Eye (tissue), 1 donor: ENCODE results near the gene PBRM1.
A peak's percentile ranks its signal among the peaks of the same experiment; 100 is the strongest.

Source experiments
- DNase-seq: peaks from one replicate; pipeline ENCODE4 v3.0.0-alpha.2; 2015

PBRM1 gene

GRCh38 chr3:52568069-52568468 lies 117.6 kb downstream of the PBRM1 start:
- DNase-seq = no peak

- DNase-seq = no peak
Observed at GRCh38 chr3:52563984-52564383, 121.7 kb downstream of the PBRM1 start.

GRCh38 chr3:52561028-52561747 lies 124.5 kb downstream of the PBRM1 start:
- DNase-seq = peak; percentile 83

GRCh38 chr3:52558436-52558835 lies 127.3 kb downstream of the PBRM1 start:
- no peak for DNase-seq

GRCh38 chr3:52557011-52557960 lies 128.4 kb downstream of the PBRM1 start:
- no peak for DNase-seq

GRCh38 chr3:52555056-52555455 lies 130.7 kb downstream of the PBRM1 start:
- DNase-seq = no peak

GRCh38 chr3:52554026-52554755 lies 131.5 kb downstream of the PBRM1 start:
- no peak for DNase-seq

- DNase-seq = no peak
Observed at GRCh38 chr3:52552089-52552488, 133.6 kb downstream of the PBRM1 start.

- DNase-seq = no peak
Observed at GRCh38 chr3:52551118-52551517, 134.6 kb downstream of the PBRM1 start.

GRCh38 chr3:52547143-52547542 lies 138.6 kb downstream of the PBRM1 start:
- DNase-seq = no peak

GRCh38 chr3:52546111-52546901 lies 139.4 kb downstream of the PBRM1 start:
- no peak for DNase-seq

- DNase-seq = no peak
Observed at GRCh38 chr3:52544937-52545336, 140.8 kb downstream of the PBRM1 start.

GRCh38 chr3:52541050-52541449 lies 144.7 kb downstream of the PBRM1 start:
- DNase-seq = no peak

- no peak for DNase-seq
Observed at GRCh38 chr3:52539010-52539653, 146.6 kb downstream of the PBRM1 start.

GRCh38 chr3:52537726-52538421 lies 147.8 kb downstream of the PBRM1 start:
- no peak for DNase-seq

GRCh38 chr3:52537165-52537620 lies 148.5 kb downstream of the PBRM1 start:
- no peak for DNase-seq

- DNase-seq = peak; percentile 98
Observed at GRCh38 chr3:52536369-52537164, 149.1 kb downstream of the PBRM1 start, which contains the start of gene UQCC5. TSS of gene UQCC5 (plus strand) at chr3:52536605. CDS start at chr3:52536756, 151 bp downstream.

GRCh38 chr3:52536112-52536368 lies 149.7 kb downstream of the PBRM1 start:
- no peak for DNase-seq

- no peak for DNase-seq
Observed at GRCh38 chr3:52535411-52536111, 150.2 kb downstream of the PBRM1 start.
